Peyer's patch (tissue), 4 donors: ENCODE results near the gene STYXL2. TPM values are rescaled to one million over a fixed set of nuclear protein-coding genes. Genes with fewer than 3 reads are reported as not detected.

Experiments used
- DNase-seq, 3 donors: peaks; one replicate each; pipeline ENCODE4 v3.0.0-alpha.2; 2017 to 2019
- H3K27ac ChIP-seq, 4 donors: fragments of 200-600 bp; sonication (generic); one replicate each; pipeline ENCODE4 v1.5.1; 2016 to 2019
- H3K27me3 ChIP-seq, 2 donors: fragments of 200-600 bp; sonication (generic); one replicate each; pipeline ENCODE4 v1.5.1; 2019
- H3K36me3 ChIP-seq, 3 donors: fragments of 200-600 bp; sonication (generic); one replicate each; pipeline ENCODE4 v1.5.1; 2016 to 2019
- H3K4me1 ChIP-seq, 4 donors: fragments of 200-600 bp; sonication (generic); one replicate each; pipeline ENCODE4 v1.5.1; 2016 to 2019
- H3K4me3 ChIP-seq, 4 donors: fragments of 200-600 bp; sonication (generic); 1 replicate in 3 of 4; 2 replicates in 1 of 4; pipeline ENCODE4 v1.5.1; 2016 to 2019; ENCODE audit warnings: mild to moderate bottlenecking in 1 of 4
- H3K9me3 ChIP-seq, 4 donors: fragments of 200-600 bp; sonication (generic); one replicate each; pipeline ENCODE4 v1.5.1; 2016 to 2019; ENCODE audit warnings: mild to moderate bottlenecking in 1 of 4
- POLR2A ChIP-seq, 2 donors: fragments of 450-650 bp; IDR thresholded peaks; one replicate each; pipeline ENCODE4 v1.5.1; 2017; ENCODE audit warnings: antibody characterized with exemption in 2 of 2, mild to moderate bottlenecking in 2 of 2, moderate library complexity in 2 of 2
- total RNA-seq, 4 donors: library from RNA; depleted of rRNA; stranded (reverse); fragments of >200 nt; gene quantifications; one replicate each; pipeline ENCODE4 v1.1.0, GENCODE V29; 2016
- TF ChIP-seq, protein P1 (sequence below), 6 experiments: fragments of 450-650 bp in 4 of 6; fragments of 200-600 bp in 2 of 6; sonication (generic) in 1 of 6; IDR thresholded peaks; one replicate each; pipeline ENCODE4 v1.5.1; 2017 to 2019; ENCODE audit warnings: antibody characterized with exemption in 6 of 6, mild to moderate bottlenecking in 3 of 6, moderate library complexity in 1 of 6

Gene STYXL2
- total RNA-seq, 4 donors from 2014 or later: not detected

DNA sequence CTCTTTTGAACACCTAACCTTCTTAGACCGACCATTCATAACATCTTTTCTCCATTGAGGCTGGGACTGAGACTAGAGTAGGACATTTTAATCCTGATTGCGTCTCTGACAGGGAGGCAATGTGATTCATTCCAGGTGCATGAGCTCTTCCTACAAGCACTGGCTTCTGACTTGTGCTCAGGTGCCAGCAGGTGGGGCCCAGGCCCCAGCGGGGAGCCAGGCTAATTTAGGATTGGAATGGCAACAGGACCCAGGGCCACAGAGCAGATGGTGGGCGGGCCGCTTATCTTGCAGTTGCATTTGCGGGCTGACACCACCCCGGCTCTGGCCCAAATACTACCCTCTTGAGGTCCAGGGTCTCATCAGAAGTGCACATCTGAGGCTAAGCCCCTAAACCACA lies 7.8 kb upstream of the STYXL2 start:
- H3K36me3 ChIP-seq: no peaks in the 10 kb centered on the region
- peak overlapping the region in 3 of 4 donors; percentile 11 to 96 (median 95) for H3K27ac ChIP-seq
- peaks cover 0 to 36% (median 4%) of the 10 kb centered on the region in 4 donors for H3K4me1 ChIP-seq
- peak in 1 of 2 donors; percentile 44 for TF ChIP-seq POLR2A (IDR thresholded peaks at IDR 0.05)
- TF ChIP-seq, protein P1, sequence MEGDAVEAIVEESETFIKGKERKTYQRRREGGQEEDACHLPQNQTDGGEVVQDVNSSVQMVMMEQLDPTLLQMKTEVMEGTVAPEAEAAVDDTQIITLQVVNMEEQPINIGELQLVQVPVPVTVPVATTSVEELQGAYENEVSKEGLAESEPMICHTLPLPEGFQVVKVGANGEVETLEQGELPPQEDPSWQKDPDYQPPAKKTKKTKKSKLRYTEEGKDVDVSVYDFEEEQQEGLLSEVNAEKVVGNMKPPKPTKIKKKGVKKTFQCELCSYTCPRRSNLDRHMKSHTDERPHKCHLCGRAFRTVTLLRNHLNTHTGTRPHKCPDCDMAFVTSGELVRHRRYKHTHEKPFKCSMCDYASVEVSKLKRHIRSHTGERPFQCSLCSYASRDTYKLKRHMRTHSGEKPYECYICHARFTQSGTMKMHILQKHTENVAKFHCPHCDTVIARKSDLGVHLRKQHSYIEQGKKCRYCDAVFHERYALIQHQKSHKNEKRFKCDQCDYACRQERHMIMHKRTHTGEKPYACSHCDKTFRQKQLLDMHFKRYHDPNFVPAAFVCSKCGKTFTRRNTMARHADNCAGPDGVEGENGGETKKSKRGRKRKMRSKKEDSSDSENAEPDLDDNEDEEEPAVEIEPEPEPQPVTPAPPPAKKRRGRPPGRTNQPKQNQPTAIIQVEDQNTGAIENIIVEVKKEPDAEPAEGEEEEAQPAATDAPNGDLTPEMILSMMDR (IDR thresholded peaks at IDR 0.05): peak in 2 of 6 experiments; percentile 11 to 27
- no peak for DNase-seq
- no peaks in the 10 kb centered on the region for H3K27me3 ChIP-seq
- peak overlapping the region in 2 of 4 donors; percentile 16 to 26 for H3K4me3 ChIP-seq
- H3K9me3 ChIP-seq: no peaks in the 10 kb centered on the region

DNA sequence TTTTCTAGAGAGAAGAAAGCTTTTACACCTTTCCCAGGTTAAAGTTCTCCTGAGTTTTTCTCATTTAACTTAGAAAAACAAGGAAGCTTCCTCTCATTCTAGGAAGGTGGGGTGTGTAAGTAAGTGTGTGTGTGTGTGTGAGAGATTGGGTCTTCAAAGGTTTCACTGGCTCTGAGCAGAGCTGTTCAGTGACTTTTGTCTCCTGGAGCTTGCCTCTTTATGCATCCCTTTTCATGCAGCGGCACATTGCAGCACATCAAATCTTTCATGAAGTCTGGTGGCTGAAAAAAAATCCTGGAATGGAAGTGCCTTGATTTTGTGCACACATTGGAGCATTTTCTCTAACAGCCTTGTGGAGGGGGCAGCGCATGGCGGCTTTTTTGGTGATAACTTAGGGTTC lies 7.1 kb upstream of the STYXL2 start:
- TF ChIP-seq, protein P1 (IDR thresholded peaks at IDR 0.05): no peak
- no peak for TF ChIP-seq POLR2A (IDR thresholded peaks at IDR 0.05)
- DNase-seq: no peak
- no peaks in the 10 kb centered on the region for H3K9me3 ChIP-seq
- no peaks in the 10 kb centered on the region for H3K36me3 ChIP-seq
- peaks cover 0 to 29% (median 4%) of the 10 kb centered on the region in 4 donors for H3K4me1 ChIP-seq
- no peaks in the 10 kb centered on the region for H3K27me3 ChIP-seq
- H3K4me3 ChIP-seq: peak overlapping the region in 1 of 4 donors; percentile 55
- H3K27ac ChIP-seq: peak overlapping the region in 2 of 4 donors; percentile 94 to 96

DNA sequence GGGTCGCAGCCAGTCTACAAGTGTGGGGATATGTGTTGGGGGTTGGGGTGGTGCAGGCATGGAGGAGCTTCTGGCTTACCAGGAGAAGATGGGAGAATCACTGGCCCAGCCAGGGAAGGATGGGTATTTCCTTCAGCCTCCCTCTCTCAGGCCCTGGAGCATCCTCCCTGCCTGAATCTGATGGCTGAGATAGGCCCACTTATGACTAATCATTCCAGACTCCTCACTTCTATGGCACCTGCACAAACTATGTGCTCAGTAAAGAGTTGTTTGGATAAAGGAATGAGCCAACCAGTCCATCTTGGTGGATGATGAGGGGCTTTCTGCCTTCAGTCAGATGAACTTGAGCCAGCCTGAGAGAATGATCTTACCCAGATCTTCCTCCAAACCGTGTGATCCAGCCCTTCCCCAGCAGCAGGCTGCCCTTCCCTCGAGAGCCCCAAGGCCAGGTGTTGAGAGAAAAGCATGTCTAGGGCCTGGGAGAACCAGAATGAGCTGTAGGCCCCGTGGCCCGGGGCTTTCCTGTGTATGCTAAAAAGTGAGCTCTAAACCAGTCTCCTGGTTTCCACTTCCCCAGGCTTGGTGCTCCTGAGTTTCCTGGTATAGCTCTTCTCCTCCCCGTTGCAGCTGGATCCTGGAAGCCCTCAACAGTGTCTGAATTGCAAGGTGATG lies 5.0 kb upstream of the STYXL2 start:
- TF ChIP-seq, protein P1 (IDR thresholded peaks at IDR 0.05): no peak
- no peak for TF ChIP-seq POLR2A (IDR thresholded peaks at IDR 0.05)
- H3K9me3 ChIP-seq: no peaks in the 10 kb centered on the region
- H3K36me3 ChIP-seq: no peaks in the 10 kb centered on the region
- no peak for DNase-seq
- no peaks in the 10 kb centered on the region for H3K27me3 ChIP-seq
- H3K4me1 ChIP-seq: peaks cover 0 to 25% (median 4%) of the 10 kb centered on the region in 4 donors
- peak overlapping the region in 3 of 4 donors; percentile 86 to 95 (median 94) for H3K27ac ChIP-seq
- H3K4me3 ChIP-seq: peak overlapping the region in 2 of 4 donors; percentile 53 to 55

DNA sequence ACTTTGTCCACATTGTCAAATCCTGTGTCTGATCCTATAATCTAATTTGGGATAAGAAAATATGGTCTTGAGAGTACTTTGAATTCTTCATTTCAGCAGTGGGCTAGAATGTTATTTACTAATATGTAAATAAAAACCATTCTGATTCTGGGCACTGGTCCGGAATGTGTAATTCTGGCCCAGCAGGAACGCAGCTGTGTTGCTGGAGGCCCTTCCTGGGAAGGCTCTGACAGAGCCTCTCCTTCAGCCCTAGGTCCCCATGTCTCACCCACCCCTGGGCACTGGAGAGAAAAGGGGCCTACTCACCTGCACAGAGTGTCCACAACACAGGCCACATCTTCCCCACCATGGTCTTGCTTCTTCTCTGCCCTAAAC lies 3.9 kb upstream of the STYXL2 start:
- no peak for TF ChIP-seq POLR2A (IDR thresholded peaks at IDR 0.05)
- TF ChIP-seq, protein P1 (IDR thresholded peaks at IDR 0.05): no peak
- H3K27me3 ChIP-seq: no peaks in the 10 kb centered on the region
- peak overlapping the region in 3 of 4 donors; percentile 23 to 55 (median 53) for H3K4me3 ChIP-seq
- no peaks in the 10 kb centered on the region for H3K9me3 ChIP-seq
- peak overlapping the region; percentile 63 to 95 (median 90) for H3K27ac ChIP-seq
- no peak for DNase-seq
- no peaks in the 10 kb centered on the region for H3K36me3 ChIP-seq
- H3K4me1 ChIP-seq: peaks cover 0 to 22% (median 3%) of the 10 kb centered on the region in 4 donors

DNA sequence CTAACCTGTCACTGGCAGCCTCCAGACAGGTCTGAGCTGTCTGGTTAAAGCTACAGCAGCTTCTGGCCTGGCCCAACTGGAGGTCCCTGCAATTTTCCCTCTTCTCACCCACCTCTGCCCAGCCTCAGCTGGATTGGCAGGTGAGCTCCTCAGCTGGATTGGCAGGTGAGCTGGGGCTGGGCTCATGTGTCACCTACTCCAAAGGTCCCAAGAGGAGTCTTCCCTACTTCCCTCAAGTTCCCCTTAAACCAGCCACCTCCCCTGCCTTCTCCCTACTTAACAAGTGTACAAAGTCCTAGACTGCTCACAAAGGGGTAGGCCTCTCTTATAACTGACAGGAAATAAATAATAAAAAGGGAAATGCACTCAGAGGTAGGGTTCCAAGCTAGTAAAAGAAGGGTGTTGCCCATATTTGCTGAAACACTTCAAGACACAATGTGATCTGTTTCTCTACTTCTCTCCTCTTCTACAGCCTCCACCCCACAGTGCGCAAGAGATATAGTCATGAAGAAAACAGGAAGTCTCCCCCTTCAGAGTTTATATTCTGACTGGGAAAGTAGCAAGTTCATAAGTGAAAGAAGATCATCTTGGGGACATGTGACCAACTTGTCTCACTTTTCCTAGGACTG lies 3.4 kb upstream of the STYXL2 start, which contains the start of gene GPA33:
Gene GPA33 (minus strand): TSS at position 64 of the 629 bp plus-strand sequence. CDS start 90 bp downstream, outside the sequence.
- peak; percentile 48 to 89 (median 85) for DNase-seq
- H3K4me1 ChIP-seq: peaks cover 0 to 17% (median 3%) of the 10 kb centered on the region in 4 donors
- no peaks in the 10 kb centered on the region for H3K9me3 ChIP-seq
- H3K4me3 ChIP-seq: peak within 1 kb of the TSS in 3 of 4 donors; percentile 23 to 55 (median 53)
- H3K36me3 ChIP-seq: no peaks in the 10 kb centered on the region
- peak; percentile 95 to 98 for TF ChIP-seq POLR2A (IDR thresholded peaks at IDR 0.05)
- TF ChIP-seq, protein P1 (IDR thresholded peaks at IDR 0.05): no peak
- H3K27ac ChIP-seq: peak within 1 kb of the TSS; percentile 63 to 95 (median 90)
- H3K27me3 ChIP-seq: no peaks in the 10 kb centered on the region
